Measurements from ENCODE around the gene BICRAL. TPM values are rescaled to one million over a fixed set of nuclear protein-coding genes. Genes with fewer than 3 reads are reported as not detected.
"Not testable (repeated sequence)": the region's sequence is repeated elsewhere in the genome, so short reads cannot be mapped to it uniquely, and the experiment has no call there.

Gene BICRAL, protein sequence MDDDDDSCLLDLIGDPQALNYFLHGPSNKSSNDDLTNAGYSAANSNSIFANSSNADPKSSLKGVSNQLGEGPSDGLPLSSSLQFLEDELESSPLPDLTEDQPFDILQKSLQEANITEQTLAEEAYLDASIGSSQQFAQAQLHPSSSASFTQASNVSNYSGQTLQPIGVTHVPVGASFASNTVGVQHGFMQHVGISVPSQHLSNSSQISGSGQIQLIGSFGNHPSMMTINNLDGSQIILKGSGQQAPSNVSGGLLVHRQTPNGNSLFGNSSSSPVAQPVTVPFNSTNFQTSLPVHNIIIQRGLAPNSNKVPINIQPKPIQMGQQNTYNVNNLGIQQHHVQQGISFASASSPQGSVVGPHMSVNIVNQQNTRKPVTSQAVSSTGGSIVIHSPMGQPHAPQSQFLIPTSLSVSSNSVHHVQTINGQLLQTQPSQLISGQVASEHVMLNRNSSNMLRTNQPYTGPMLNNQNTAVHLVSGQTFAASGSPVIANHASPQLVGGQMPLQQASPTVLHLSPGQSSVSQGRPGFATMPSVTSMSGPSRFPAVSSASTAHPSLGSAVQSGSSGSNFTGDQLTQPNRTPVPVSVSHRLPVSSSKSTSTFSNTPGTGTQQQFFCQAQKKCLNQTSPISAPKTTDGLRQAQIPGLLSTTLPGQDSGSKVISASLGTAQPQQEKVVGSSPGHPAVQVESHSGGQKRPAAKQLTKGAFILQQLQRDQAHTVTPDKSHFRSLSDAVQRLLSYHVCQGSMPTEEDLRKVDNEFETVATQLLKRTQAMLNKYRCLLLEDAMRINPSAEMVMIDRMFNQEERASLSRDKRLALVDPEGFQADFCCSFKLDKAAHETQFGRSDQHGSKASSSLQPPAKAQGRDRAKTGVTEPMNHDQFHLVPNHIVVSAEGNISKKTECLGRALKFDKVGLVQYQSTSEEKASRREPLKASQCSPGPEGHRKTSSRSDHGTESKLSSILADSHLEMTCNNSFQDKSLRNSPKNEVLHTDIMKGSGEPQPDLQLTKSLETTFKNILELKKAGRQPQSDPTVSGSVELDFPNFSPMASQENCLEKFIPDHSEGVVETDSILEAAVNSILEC
- 5.3 and 7.2 TPM in 2 replicates for total RNA-seq
- 3.9 and 4.5 TPM in 2 replicates for polyA plus RNA-seq

DNA sequence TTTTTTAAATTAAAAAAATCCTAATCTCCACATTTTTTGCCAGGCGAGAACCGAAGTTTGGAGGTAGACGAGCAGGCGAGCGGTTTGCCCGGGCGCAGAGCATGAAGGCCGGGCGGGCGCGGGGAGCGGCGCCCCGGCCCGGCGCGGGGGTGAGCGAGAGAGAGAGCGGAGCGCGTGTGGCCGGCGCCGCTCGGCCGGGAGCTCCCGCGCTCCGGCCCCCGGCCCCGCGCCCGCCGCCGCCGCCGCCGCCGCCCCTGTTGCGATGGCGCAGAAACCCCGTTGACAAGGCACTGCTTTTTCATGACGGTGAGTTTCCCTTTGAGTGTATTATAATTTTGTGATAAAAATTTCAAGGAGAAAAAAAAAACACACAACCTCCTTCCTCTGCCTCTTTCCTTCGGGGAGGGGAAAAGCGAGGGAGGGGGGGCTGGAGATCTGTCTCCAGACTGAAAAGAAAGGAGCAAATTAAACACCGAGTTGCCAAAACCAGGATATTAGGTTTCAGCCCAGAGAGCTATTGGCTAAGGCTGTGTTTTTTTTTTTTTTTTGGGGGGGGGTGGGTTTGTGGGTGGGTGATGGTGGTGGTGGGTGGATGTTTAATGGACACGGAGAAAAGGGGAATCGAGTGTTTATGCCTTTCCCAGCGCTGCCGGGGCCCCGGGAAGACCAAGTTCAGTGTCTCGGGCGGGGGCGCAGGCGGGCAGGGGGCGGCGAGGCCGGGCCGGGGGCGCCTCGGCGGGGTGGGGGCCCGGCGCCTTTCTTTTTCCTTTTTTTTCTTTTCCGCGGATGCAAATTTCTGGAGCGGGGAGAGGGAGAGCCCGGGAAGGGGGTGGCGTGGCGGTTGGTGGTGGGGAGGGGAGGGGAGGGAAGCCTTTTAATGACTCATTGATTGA, at the start of gene BICRAL:
Gene BICRAL, plus strand, starts transcription at position 257 of the 893 bp plus-strand sequence. CDS start 39,971 bp downstream, outside the sequence.
- Histone ChIP-seq H3K27ac (peak within 1 kb of the TSS; percentile 100), H3K27me3 (no peaks in the 10 kb centered on the region), H3K4me3 (peak within 1 kb of the TSS; percentile 98), H3K9me3 (ENCODE audit: low read depth) (no peaks in the 10 kb centered on the region), H3K36me3 (peaks cover 3% of the 10 kb centered on the region), H3K4me1 (ENCODE audit: low read depth) (peaks cover 16% of the 10 kb centered on the region)
- DNase-seq (ENCODE audit: low read depth in 1 of 2, low spot score in 1 of 2) = peak; percentile 75 to 89
- TF ChIP-seq, protein P1, sequence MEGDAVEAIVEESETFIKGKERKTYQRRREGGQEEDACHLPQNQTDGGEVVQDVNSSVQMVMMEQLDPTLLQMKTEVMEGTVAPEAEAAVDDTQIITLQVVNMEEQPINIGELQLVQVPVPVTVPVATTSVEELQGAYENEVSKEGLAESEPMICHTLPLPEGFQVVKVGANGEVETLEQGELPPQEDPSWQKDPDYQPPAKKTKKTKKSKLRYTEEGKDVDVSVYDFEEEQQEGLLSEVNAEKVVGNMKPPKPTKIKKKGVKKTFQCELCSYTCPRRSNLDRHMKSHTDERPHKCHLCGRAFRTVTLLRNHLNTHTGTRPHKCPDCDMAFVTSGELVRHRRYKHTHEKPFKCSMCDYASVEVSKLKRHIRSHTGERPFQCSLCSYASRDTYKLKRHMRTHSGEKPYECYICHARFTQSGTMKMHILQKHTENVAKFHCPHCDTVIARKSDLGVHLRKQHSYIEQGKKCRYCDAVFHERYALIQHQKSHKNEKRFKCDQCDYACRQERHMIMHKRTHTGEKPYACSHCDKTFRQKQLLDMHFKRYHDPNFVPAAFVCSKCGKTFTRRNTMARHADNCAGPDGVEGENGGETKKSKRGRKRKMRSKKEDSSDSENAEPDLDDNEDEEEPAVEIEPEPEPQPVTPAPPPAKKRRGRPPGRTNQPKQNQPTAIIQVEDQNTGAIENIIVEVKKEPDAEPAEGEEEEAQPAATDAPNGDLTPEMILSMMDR (IDR thresholded peaks at IDR 0.05; ENCODE audit: low read depth, low read length) = no peak

DNA sequence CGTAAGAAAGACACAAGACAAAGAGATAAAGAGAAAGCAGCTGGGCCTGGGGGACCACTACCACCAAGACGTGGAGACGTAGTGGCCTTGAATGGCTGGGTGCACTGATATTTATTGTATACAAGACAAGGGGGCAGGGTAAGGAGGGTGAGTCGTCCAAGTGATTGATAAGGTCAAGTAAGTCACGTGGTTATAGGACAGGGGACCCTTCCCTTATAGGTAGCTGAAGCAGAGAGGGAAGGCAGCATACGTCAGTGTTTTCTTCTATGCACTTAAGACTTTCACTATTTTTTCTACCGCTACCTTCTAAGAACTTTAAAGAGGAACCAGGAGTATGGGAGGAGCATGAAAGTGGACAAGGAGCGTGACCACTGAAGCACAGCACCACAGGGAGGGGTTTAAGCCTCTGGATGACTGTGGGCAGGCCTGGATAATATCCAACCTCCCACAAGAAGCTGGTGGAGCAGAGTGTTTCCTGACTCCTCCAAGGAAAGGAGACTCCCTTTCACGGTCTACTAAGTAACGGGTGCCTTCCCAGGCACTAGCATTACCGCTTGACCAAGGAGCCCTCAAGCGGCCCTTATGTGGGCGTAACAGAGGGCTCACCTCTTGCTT, 47.9 kb upstream of the BICRAL start:
- not testable (repeated sequence) for H3K9me3 ChIP-seq (ENCODE audit: low read depth); H3K4me3 ChIP-seq; H3K36me3 ChIP-seq; H3K27me3 ChIP-seq; H3K4me1 ChIP-seq (ENCODE audit: low read depth)
- DNase-seq (ENCODE audit: low read depth in 1 of 2, low spot score in 1 of 2) = peak in 1 of 2 donors; percentile 29
- H3K27ac ChIP-seq = peak overlapping the region; percentile 65

DNA sequence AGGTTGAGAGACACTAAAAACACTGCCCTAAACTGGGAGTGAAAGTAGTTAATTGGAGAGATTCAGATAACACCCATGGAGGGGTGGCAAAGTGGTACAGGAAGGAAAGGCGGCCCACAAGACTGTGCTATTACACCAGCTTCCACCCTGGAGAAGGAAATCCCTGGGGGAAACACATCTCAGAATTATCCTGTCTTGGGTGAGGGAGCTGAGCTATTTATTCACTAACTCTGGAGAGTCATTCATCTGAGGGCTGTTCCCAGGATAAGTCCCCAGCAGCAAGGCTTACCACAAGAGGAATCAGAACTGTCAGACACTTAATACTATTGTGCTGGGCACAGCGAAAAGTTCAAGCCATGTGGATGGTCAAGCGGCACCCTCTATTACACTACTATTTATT, 45.9 kb upstream of the BICRAL start:
- Histone ChIP-seq H3K27me3 (peaks cover 3% of the 10 kb centered on the region), H3K4me3 (no peak overlapping the region), H3K4me1 (ENCODE audit: low read depth) (no peaks in the 10 kb centered on the region), H3K27ac (no peak overlapping the region), H3K36me3 (no peaks in the 10 kb centered on the region), H3K9me3 (ENCODE audit: low read depth) (no peaks in the 10 kb centered on the region)
- DNase-seq (ENCODE audit: low read depth in 1 of 2, low spot score in 1 of 2) = no peak
- TF ChIP-seq, protein P1 (IDR thresholded peaks at IDR 0.05; ENCODE audit: low read depth, low read length) = no peak

DNA sequence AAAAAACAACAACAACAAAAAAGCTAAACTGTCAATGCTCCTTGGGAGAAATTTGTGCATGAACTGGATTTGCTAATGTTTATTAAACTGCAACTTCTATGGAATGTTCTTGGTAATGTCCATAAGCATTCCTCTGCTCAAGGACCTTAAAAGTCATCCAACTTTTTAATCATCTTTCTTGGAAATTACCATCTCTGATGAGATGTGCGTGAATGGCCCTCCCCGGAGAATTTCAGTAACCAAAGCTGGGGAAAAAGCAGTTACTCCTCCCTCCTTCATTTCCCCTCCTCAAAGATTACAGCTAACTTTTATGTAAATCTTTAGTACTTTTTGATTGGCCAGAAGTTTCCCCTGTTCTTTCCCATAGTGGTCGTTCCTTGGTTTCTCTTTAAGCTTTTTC, 41.1 kb upstream of the BICRAL start:
- TF ChIP-seq, protein P1 (IDR thresholded peaks at IDR 0.05; ENCODE audit: low read depth, low read length) = no peak
- Histone ChIP-seq H3K4me3 (no peak overlapping the region), H3K36me3 (no peaks in the 10 kb centered on the region), H3K9me3 (ENCODE audit: low read depth) (no peaks in the 10 kb centered on the region), H3K27me3 (peaks cover 3% of the 10 kb centered on the region), H3K4me1 (ENCODE audit: low read depth) (peaks cover 9% of the 10 kb centered on the region), H3K27ac (no peak overlapping the region)
- no peak for DNase-seq (ENCODE audit: low read depth in 1 of 2, low spot score in 1 of 2)

DNA sequence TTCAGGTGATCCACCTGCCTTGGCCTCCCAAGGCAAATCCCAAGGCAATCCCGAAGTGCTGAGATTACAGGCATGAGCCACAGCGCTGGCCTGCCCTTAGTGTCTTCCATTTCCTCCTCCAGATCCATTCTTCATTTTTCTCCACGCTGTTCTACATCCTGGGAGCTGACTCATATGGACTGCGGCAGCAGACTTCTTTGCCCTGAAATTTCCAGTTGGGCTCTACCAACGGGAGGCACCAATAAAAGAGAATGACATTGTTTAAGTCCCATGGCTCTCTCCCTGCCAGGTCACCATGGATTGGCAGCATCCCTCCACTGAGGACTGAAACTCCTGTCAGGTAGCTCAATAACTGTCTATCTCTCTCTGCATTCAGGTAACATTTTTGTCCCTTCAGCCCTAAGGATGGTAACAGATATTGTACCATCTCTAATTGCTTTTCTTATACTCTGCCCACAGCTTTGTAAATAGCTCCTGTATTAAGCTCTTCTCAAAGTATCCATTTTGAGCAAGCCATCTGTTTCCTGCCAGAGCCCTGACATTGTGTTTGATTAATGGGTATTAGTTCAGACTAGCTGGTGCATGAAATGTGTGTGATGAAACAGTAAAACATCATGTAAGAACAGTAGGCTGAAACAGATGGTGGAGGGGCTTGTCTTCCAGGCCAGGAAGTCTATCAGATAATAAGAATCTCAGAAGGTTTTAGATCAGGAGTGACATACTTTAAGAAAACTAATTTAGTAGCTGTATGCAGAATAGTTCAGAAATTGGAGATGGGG, 39.5 kb upstream of the BICRAL start:
- H3K4me1 ChIP-seq (ENCODE audit: low read depth) = peaks cover 9% of the 10 kb centered on the region
- no peak overlapping the region for H3K4me3 ChIP-seq
- no peak overlapping the region for H3K27ac ChIP-seq
- no peaks in the 10 kb centered on the region for H3K36me3 ChIP-seq
- TF ChIP-seq, protein P1 (IDR thresholded peaks at IDR 0.05; ENCODE audit: low read depth, low read length) = no peak
- H3K27me3 ChIP-seq = peaks cover 3% of the 10 kb centered on the region
- peak in 1 of 2 donors; percentile 48 for DNase-seq (ENCODE audit: low read depth in 1 of 2, low spot score in 1 of 2)
- H3K9me3 ChIP-seq (ENCODE audit: low read depth) = no peaks in the 10 kb centered on the region
